HEK293 (cell line): Measurements from ENCODE around the gene LRCH4.

Experiments
- CTCF ChIA-PET: fragments of 350-600 bp; formaldehyde crosslinking; extraction: SDS; loops from one replicate; lab custom pipeline; 2021; ENCODE audit warnings: antibody characterized with exemption; lab: Yijun Ruan, JAX
- POLR2A ChIA-PET: fragments of 300-600 bp; formaldehyde crosslinking; extraction: SDS; loops from one replicate; lab custom pipeline; 2020; ENCODE audit warnings: antibody characterized with exemption, inconsistent platforms; lab: Yijun Ruan, JAX
- H3K27ac ChIP-seq: fragments of 200-500 bp; sonication (Bioruptor generic); 2 replicates; pipeline ENCODE4 v1.5.1; 2014; ENCODE audit warnings: low read depth, low read length, control low read depth, inconsistent platforms; ENCODE audit errors: extremely low read depth
- H3K36me3 ChIP-seq, 2 experiments: fragments of 200-500 bp in 1 of 2; sonication (Bioruptor generic) in 1 of 2; 1 replicate in 1 of 2; 2 replicates in 1 of 2; pipeline ENCODE4 v1.5.1; 2014 to 2017; ENCODE audit warnings: inconsistent platforms in 2 of 2, low read length in 2 of 2; ENCODE audit not compliant: control insufficient read depth in 2 of 2, insufficient read depth in 1 of 2
- H3K4me1 ChIP-seq: fragments of 200-500 bp; sonication (Bioruptor generic); 2 replicates; pipeline ENCODE4 v1.5.1; 2014; ENCODE audit warnings: mild to moderate bottlenecking, low read length, inconsistent platforms; ENCODE audit not compliant: control insufficient read depth, insufficient read depth
- H3K4me3 ChIP-seq: 2 replicates; pipeline ENCODE4 v1.5.1; 2011; ENCODE audit warnings: low read depth, mild to moderate bottlenecking, control low read depth, low read length, moderate library complexity
- H3K9me3 ChIP-seq: fragments of 200-500 bp; sonication (Bioruptor generic); 2 replicates; pipeline ENCODE4 v1.5.1; 2014; ENCODE audit warnings: low read depth, low read length, inconsistent platforms; ENCODE audit not compliant: control insufficient read depth, insufficient read depth
- EGR2 ChIP-seq: fragments of 450-650 bp; formaldehyde crosslinking; IDR thresholded peaks from 2 replicates; pipeline ENCODE4 v1.5.1; 2016; ENCODE audit warnings: low read depth, missing biosample characterization, missing genetic modification characterization
- KLF7 ChIP-seq: fragments of 450-650 bp; formaldehyde crosslinking; IDR thresholded peaks from 2 replicates; pipeline ENCODE4 v1.5.1; 2016; ENCODE audit warnings: missing biosample characterization, missing genetic modification characterization, borderline replicate concordance
- PRDM1 ChIP-seq: fragments of 450-650 bp; formaldehyde crosslinking; IDR thresholded peaks from 2 replicates; pipeline ENCODE4; 2016; ENCODE audit warnings: missing biosample characterization, missing genetic modification characterization
- SP2 ChIP-seq: fragments of 450-650 bp; formaldehyde crosslinking; IDR thresholded peaks from 2 replicates; pipeline ENCODE4 v1.5.1; 2016; ENCODE audit warnings: missing biosample characterization, missing genetic modification characterization
- TCF7L2 ChIP-seq: IDR thresholded peaks from 2 replicates; pipeline ENCODE4 v1.6.1; 2011; ENCODE audit warnings: low read depth, mild to moderate bottlenecking, inconsistent platforms, low read length, moderate library complexity, borderline replicate concordance
- YY1 ChIP-seq: fragments of 450-650 bp; formaldehyde crosslinking; IDR thresholded peaks from 2 replicates; pipeline ENCODE4 v1.5.1; 2018; ENCODE audit warnings: missing biosample characterization, missing genetic modification characterization
- ZBTB1 ChIP-seq: fragments of 450-650 bp; formaldehyde crosslinking; IDR thresholded peaks from 2 replicates; pipeline ENCODE4 v1.5.1; 2016; ENCODE audit warnings: missing biosample characterization, missing genetic modification characterization
- ZFHX2 ChIP-seq: fragments of 450-650 bp; formaldehyde crosslinking; conservative IDR thresholded peaks from 2 replicates; pipeline ENCODE4 v1.5.1; 2016; ENCODE audit warnings: missing biosample characterization, missing genetic modification characterization
- ZFP69B ChIP-seq: fragments of 450-650 bp; formaldehyde crosslinking; IDR thresholded peaks from 2 replicates; pipeline ENCODE4 v1.5.1; 2016; ENCODE audit warnings: missing biosample characterization, missing genetic modification characterization
- ZIC2 ChIP-seq: fragments of 450-650 bp; formaldehyde crosslinking; IDR thresholded peaks from 2 replicates; pipeline ENCODE4 v1.5.1; 2016; ENCODE audit warnings: missing biosample characterization, missing genetic modification characterization
- ZNF214 ChIP-seq: fragments of 450-650 bp; formaldehyde crosslinking; IDR thresholded peaks from 2 replicates; pipeline ENCODE4 v1.5.1; 2017; ENCODE audit warnings: missing biosample characterization, mild to moderate bottlenecking, missing genetic modification characterization, borderline replicate concordance
- ZNF274 ChIP-seq, 2 experiments: fragments of 200-500 bp in 1 of 2; fragments of 450-650 bp in 1 of 2; sonication (Bioruptor generic) in 1 of 2; formaldehyde crosslinking in 1 of 2; IDR thresholded peaks; 2 replicates each; pipeline versions ENCODE4 v1.5.1 to v1.6.1; 2014 to 2016; ENCODE audit warnings: borderline replicate concordance in 1 of 2, inconsistent platforms in 1 of 2, low read length in 1 of 2, missing biosample characterization in 1 of 2, missing genetic modification characterization in 1 of 2
- ZNF473 ChIP-seq: fragments of 450-650 bp; formaldehyde crosslinking; IDR thresholded peaks from 2 replicates; pipeline ENCODE4 v1.5.1; 2017; ENCODE audit warnings: missing biosample characterization, missing genetic modification characterization
- TF ChIP-seq, protein P1 (sequence below): fragments of 450-650 bp; formaldehyde crosslinking; IDR thresholded peaks from 2 replicates; pipeline ENCODE4 v1.5.1; 2016; ENCODE audit warnings: missing biosample characterization, missing genetic modification characterization
- TF ChIP-seq, protein P2 (sequence below): fragments of 450-650 bp; formaldehyde crosslinking; IDR thresholded peaks from 2 replicates; pipeline ENCODE4 v1.5.1; 2016; ENCODE audit warnings: missing biosample characterization, missing genetic modification characterization
- TF ChIP-seq, protein P3 (sequence below): fragments of 450-650 bp; formaldehyde crosslinking; optimal IDR thresholded peaks from 2 replicates; pipeline ENCODE3; 2016; ENCODE audit warnings: missing biosample characterization, mild to moderate bottlenecking, missing genetic modification characterization

LRCH4 gene

DNA sequence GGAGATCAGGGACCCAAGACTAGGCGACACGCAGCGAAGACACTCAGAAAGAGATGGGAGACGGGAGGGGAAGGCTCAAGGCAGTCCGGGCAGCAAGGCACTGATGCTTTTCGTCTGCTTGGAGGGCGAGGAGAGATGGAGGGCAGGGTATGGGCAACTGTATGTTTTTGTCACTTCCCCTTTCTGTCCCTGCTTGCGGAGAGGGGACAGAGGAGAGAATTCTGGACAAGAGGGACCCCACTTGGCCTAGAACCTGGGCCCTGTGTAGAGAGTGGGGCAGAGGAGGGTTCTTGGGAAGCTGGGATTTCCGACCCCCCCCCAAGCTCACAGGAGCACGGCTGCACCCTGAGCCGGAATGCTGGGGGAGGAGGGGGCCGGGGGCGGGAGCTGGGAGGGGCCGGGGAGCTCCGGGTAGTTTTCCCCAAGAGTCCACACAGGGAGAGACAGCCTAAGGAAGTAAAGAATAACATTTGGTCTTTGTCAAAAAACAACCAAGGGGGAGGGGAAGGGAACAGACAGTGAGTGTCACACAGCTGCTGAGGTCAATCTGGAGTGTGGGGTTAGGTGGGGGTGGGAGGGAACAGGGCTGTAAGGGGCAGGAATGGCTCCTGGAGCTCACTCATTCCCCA is 1.8 kb downstream of the LRCH4 start:
- Histone ChIP-seq H3K36me3 (peaks cover 6 to 31% of the 10 kb centered on the region in 2 experiments; a peak in 2 of 3 replicates), H3K9me3 (no peaks in the 10 kb centered on the region), H3K27ac (no peak overlapping the region), H3K4me3 (no peak overlapping the region), H3K4me1 (peaks cover 12% of the 10 kb centered on the region)
- ChIA-PET CTCF (interaction anchor here (1.1 to 4.2 kb wide), 5 partner anchors 19 to 107 kb away, joined by 4 to 25 read pairs (median 12); no protein-coding TSS in a partner anchor), POLR2A (interaction anchor here (0.6 to 3.7 kb wide), 16 partner anchors 11 to 155 kb away, joined by 3 to 91 read pairs (median 16); partner anchors contain the start of genes GNB2, MEPCE, MOSPD3 and PCOLCE)
- TF ChIP-seq PRDM1 (tag by site-specific recombination) (no peak), EGR2 (tag by site-specific recombination) (no peak), TCF7L2 (no peak), ZBTB1 (tag by site-specific recombination) (no peak), ZFP69B (tag by site-specific recombination) (no peak), ZNF274 (IDR thresholded peaks at IDR 0.05; ENCODE audit: low read length) (no peak), ZNF274 (tag by site-specific recombination; IDR thresholded peaks at IDR 0.05; ENCODE audit: borderline replicate concordance) (no peak), YY1 (no peak), ZNF214 (tag by site-specific recombination) (no peak), ZFHX2 (tag by site-specific recombination) (no peak), ZNF473 (no peak)
- TF ChIP-seq, protein P1, sequence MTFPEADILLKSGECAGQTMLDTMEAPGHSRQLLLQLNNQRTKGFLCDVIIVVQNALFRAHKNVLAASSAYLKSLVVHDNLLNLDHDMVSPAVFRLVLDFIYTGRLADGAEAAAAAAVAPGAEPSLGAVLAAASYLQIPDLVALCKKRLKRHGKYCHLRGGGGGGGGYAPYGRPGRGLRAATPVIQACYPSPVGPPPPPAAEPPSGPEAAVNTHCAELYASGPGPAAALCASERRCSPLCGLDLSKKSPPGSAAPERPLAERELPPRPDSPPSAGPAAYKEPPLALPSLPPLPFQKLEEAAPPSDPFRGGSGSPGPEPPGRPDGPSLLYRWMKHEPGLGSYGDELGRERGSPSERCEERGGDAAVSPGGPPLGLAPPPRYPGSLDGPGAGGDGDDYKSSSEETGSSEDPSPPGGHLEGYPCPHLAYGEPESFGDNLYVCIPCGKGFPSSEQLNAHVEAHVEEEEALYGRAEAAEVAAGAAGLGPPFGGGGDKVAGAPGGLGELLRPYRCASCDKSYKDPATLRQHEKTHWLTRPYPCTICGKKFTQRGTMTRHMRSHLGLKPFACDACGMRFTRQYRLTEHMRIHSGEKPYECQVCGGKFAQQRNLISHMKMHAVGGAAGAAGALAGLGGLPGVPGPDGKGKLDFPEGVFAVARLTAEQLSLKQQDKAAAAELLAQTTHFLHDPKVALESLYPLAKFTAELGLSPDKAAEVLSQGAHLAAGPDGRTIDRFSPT (tag by site-specific recombination), result no peak
- TF ChIP-seq, protein P2, sequence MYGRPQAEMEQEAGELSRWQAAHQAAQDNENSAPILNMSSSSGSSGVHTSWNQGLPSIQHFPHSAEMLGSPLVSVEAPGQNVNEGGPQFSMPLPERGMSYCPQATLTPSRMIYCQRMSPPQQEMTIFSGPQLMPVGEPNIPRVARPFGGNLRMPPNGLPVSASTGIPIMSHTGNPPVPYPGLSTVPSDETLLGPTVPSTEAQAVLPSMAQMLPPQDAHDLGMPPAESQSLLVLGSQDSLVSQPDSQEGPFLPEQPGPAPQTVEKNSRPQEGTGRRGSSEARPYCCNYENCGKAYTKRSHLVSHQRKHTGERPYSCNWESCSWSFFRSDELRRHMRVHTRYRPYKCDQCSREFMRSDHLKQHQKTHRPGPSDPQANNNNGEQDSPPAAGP (tag by site-specific recombination), result no peak
- TF ChIP-seq, protein P3, sequence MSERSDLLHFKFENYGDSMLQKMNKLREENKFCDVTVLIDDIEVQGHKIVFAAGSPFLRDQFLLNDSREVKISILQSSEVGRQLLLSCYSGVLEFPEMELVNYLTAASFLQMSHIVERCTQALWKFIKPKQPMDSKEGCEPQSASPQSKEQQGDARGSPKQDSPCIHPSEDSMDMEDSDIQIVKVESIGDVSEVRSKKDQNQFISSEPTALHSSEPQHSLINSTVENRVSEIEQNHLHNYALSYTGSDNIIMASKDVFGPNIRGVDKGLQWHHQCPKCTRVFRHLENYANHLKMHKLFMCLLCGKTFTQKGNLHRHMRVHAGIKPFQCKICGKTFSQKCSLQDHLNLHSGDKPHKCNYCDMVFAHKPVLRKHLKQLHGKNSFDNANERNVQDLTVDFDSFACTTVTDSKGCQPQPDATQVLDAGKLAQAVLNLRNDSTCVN (tag by site-specific recombination), result no peak

DNA sequence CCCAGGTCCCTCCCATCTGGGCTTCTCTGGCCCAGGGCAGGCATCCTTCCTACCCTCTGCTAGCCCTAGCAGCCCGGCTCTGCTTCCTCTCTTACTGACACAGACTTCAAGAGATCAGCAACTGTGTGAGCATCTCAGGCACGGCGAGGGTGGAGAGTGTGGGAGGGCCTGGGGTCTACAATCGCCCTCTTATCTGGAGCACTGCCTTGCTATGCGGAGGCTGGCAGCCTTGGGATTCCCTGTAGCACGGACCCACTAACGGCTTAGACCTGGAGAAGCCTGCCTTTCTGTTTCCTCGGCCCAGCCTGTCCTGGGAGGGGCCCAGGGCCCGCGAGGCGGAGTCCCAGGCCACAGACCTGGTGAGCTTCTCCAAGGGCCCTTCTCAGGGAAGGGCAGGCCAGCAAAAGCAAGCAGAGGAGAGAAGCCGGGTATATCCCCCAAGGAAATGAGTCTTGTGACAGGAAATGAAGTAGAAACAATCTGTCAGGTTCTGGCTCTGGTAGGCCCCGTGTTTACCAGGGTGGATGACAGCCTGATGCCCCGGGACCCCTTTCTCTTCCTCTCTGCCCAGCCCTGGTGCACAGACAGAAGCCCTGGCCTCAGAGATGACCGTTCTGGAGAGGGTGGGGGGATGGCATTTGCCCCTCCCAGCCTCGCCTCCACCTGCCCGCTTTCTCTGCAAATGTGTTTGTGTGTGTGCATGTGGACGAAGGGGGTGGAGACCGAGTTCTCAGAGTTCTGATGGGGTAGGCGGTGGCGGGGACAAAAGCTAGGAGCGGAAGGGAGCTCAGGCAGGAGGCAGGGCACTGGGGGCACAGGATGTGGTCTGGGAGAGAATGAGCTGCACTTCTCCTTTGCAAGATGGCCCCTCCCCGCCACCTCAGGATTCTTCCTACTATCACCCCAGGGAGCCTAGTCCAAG is 2.5 kb downstream of the LRCH4 start:
- POLR2A ChIA-PET, result interaction anchor here (2.3 to 3.7 kb wide), 3 partner anchors 14 to 34 kb away, joined by 6 to 91 read pairs (median 41); partner anchors contain the start of gene MOSPD3
- H3K36me3 ChIP-seq, result peaks cover 6 to 34% of the 10 kb centered on the region in 2 experiments; a peak in 2 of 3 replicates
- CTCF ChIA-PET, result interaction anchor here (0.8 to 4.2 kb wide), 2 partner anchors 108 to 133 kb away, joined by 3 to 25 read pairs; no protein-coding TSS in a partner anchor
- H3K9me3 ChIP-seq, result no peaks in the 10 kb centered on the region
- H3K27ac ChIP-seq, result no peak overlapping the region
- peaks cover 12% of the 10 kb centered on the region for H3K4me1 ChIP-seq
- H3K4me3 ChIP-seq, result no peak overlapping the region
- TF ChIP-seq ZFHX2 (tag by site-specific recombination) (peak; percentile 28; the same call in 1 of the 2 replicates), SP2 (tag by site-specific recombination) (peak; percentile 5; the same call in 1 of the 2 replicates), ZIC2 (peak; percentile 8; the same call in 1 of the 2 replicates), KLF7 (no peak)
